Measurements from ENCODE around the gene CAMSAP1.

- TF ChIP-seq CTCF (IDR thresholded peaks at IDR 0.05; ENCODE audit: low read length) (peak; percentile 85), EZH2 (IDR thresholded peaks at IDR 0.05; ENCODE audit: borderline replicate concordance, low read length) (no peak)
Observed at GRCh38 chr9:135797507-135798262, 109.7 kb downstream of the CAMSAP1 start.
